A549 (cell line): Measurements from ENCODE around the gene EEFSEC. TPM values are rescaled to one million over a fixed set of nuclear protein-coding genes. Genes with fewer than 3 reads are reported as not detected.

ENCODE experiments used
- ATAC-seq, 2 experiments: fragments of 200-7000 bp in 1 of 2; fragments of >200 bp in 1 of 2; cut with Nextera tagmentation in 1 of 2; cut with Tn5 transposase in 1 of 2; 3 replicates each; pipeline versions ENCODE4 v1.8.0 to v1.9.1; 2018 to 2020; ENCODE audit warnings: mild to moderate bottlenecking in 1 of 2, moderate library complexity in 1 of 2
- CTCF ChIA-PET: fragments of 300-600 bp; sonication (Branson Sonifier 250); formaldehyde crosslinking; extraction: SDS; loops from one replicate; lab custom pipeline; 2021; ENCODE audit warnings: antibody characterized with exemption, inconsistent platforms; lab: Yijun Ruan, JAX
- POLR2A ChIA-PET: fragments of 350-600 bp; formaldehyde crosslinking; extraction: SDS; loops from one replicate; lab custom pipeline; 2021; ENCODE audit warnings: antibody characterized with exemption, inconsistent platforms; lab: Yijun Ruan, JAX
- DNase-seq, 2 experiments: peaks; one replicate each; pipeline versions ENCODE4 v3.0.0 to v3.0.0-alpha.2; 2011 to 2016; ENCODE audit warnings: low read depth in 1 of 2, low spot score in 1 of 2
- FAIRE-seq: peaks from 2 replicates; lab custom pipeline; 2011; peaks lifted over from hg19 to GRCh38; lab: Jason Lieb, UNC
- H3K27ac ChIP-seq, 2 experiments: fragments of >200 bp; sonication (Bioruptor Twin); formaldehyde crosslinking; 3 replicates each; pipeline ENCODE4 v1.5.1; 2016 to 2017
- H3K4me1 ChIP-seq: fragments of >200 bp; sonication (Bioruptor Twin); formaldehyde crosslinking; 3 replicates; pipeline ENCODE4 v1.6.1; 2016
- H3K4me2 ChIP-seq: fragments of >200 bp; sonication (Bioruptor Twin); formaldehyde crosslinking; 3 replicates; pipeline ENCODE4 v1.6.1; 2016
- H3K4me3 ChIP-seq: fragments of >200 bp; sonication (Bioruptor Twin); formaldehyde crosslinking; 3 replicates; pipeline ENCODE4 v1.5.1; 2016
- H3K9me3 ChIP-seq: fragments of >200 bp; sonication (Bioruptor Twin); formaldehyde crosslinking; 3 replicates; pipeline ENCODE4 v1.6.1; 2016
- CHD2 ChIP-seq: fragments of 150-350 bp; IDR thresholded peaks from 2 replicates; pipeline ENCODE4 v1.6.1; 2014; ENCODE audit warnings: low read length; ENCODE audit not compliant: partially characterized antibody
- EHMT2 ChIP-seq: fragments of 200-600 bp; sonication (generic); IDR thresholded peaks from 2 replicates; pipeline ENCODE4 v1.6.1; 2016; ENCODE audit warnings: antibody characterized with exemption, low read depth, mild to moderate bottlenecking, moderate library complexity
- EP300 ChIP-seq, 2 experiments: fragments of >200 bp; sonication (Bioruptor Twin); formaldehyde crosslinking; IDR thresholded peaks; 2 replicates in 1 of 2; 3 replicates in 1 of 2; pipeline ENCODE4 v1.6.1; 2016 to 2017
- ESRRA ChIP-seq: fragments of 150-350 bp; IDR thresholded peaks from 2 replicates; pipeline ENCODE4 v1.6.1; 2014; ENCODE audit warnings: mild to moderate bottlenecking, low read length, borderline replicate concordance
- FOSL2 ChIP-seq, 2 experiments: fragments of 450-650 bp in 1 of 2; fragments of >200 bp in 1 of 2; sonication (Bioruptor Twin) in 1 of 2; formaldehyde crosslinking; IDR thresholded peaks; 2 replicates each; pipeline versions ENCODE4 v1.5.0 to v1.6.1; 2016 to 2020; ENCODE audit warnings: mild to moderate bottlenecking in 1 of 2, moderate library complexity in 1 of 2
- HOXA7 ChIP-seq: fragments of 250-450 bp; sonication (Bioruptor Pico); IDR thresholded peaks from 2 replicates; pipeline ENCODE4 v1.5.0; 2020; ENCODE audit warnings: mild to moderate bottlenecking, moderate library complexity
- HOXB13 ChIP-seq: fragments of 250-450 bp; sonication (Bioruptor Pico); IDR thresholded peaks from 2 replicates; pipeline ENCODE4 v1.5.0; 2020; ENCODE audit warnings: low read depth, mild to moderate bottlenecking, moderate library complexity
- HOXB5 ChIP-seq: fragments of 250-450 bp; sonication (Bioruptor Pico); IDR thresholded peaks from 2 replicates; pipeline ENCODE4 v1.5.0; 2020; ENCODE audit warnings: mild to moderate bottlenecking, moderate library complexity
- JUNB ChIP-seq: fragments of >200 bp; sonication (Bioruptor Twin); formaldehyde crosslinking; IDR thresholded peaks from 2 replicates; pipeline ENCODE4 v1.6.1; 2016
- KDM1A ChIP-seq: fragments of 200-600 bp; sonication (generic); IDR thresholded peaks from 2 replicates; pipeline ENCODE4 v1.6.1; 2016; ENCODE audit warnings: low read depth, mild to moderate bottlenecking
- KDM5A ChIP-seq: fragments of 200-600 bp; sonication (generic); IDR thresholded peaks from 2 replicates; pipeline ENCODE4 v1.6.1; 2016; ENCODE audit warnings: antibody characterized with exemption, mild to moderate bottlenecking
- MAFK ChIP-seq: fragments of 450-650 bp; IDR thresholded peaks from 2 replicates; pipeline ENCODE4 v1.6.1; 2014; ENCODE audit not compliant: partially characterized antibody
- PHF8 ChIP-seq: fragments of 200-600 bp; sonication (generic); IDR thresholded peaks from 2 replicates; pipeline ENCODE4 v1.6.1; 2016; ENCODE audit warnings: low read depth, mild to moderate bottlenecking, antibody characterized with exemption, moderate library complexity, borderline replicate concordance
- RAD21 ChIP-seq, 2 experiments: fragments of >200 bp in 1 of 2; sonication (Bioruptor Twin) in 1 of 2; formaldehyde crosslinking in 1 of 2; IDR thresholded peaks in 1 of 2; conservative IDR thresholded peaks in 1 of 2; 2 replicates in 1 of 2; 3 replicates in 1 of 2; pipeline ENCODE4 v1.6.1; 2012 to 2018; ENCODE audit warnings: inconsistent platforms in 1 of 2
- SMC3 ChIP-seq: fragments of >200 bp; sonication (Bioruptor Twin); formaldehyde crosslinking; IDR thresholded peaks from 3 replicates; pipeline ENCODE4 v1.6.1; 2018; ENCODE audit warnings: inconsistent platforms
- SREBF2 ChIP-seq: fragments of 450-650 bp; IDR thresholded peaks from 2 replicates; pipeline ENCODE4 v1.6.1; 2014; ENCODE audit warnings: mild to moderate bottlenecking, moderate library complexity
- TFCP2L1 ChIP-seq: fragments of 250-450 bp; sonication (Bioruptor Pico); IDR thresholded peaks from 2 replicates; pipeline ENCODE4 v1.5.0; 2021; ENCODE audit warnings: mild to moderate bottlenecking
- ZSCAN20 ChIP-seq: fragments of 250-450 bp; sonication (Bioruptor Pico); IDR thresholded peaks from 2 replicates; pipeline ENCODE4 v1.8.0; 2022; ENCODE audit warnings: mild to moderate bottlenecking, moderate library complexity
- WGBS: methylation state at CpG from one replicate; pipeline ENCODE4 v1.1.6; 2017; ENCODE audit errors: missing lambda C conversion rate; 5-methylcytosine and 5-hydroxymethylcytosine counted together
- polyA plus RNA-seq, 4 experiments: library from polyadenylated mRNA; depleted of rRNA in 3 of 4; stranded (reverse); fragments of >200 nt; fragmentation: RNase III in 1 of 4; extraction: RNeasy Plus Mini Kit Qiagen cat#74134 plus additional on column Dnase treatment in 1 of 4; gene quantifications; 2 replicates in 3 of 4; 3 replicates in 1 of 4; pipeline ENCODE4 v1.2.3, GENCODE V29; 2011 to 2017
- TF ChIP-seq, protein P1 (sequence below): fragments of 150-350 bp; IDR thresholded peaks from 2 replicates; pipeline ENCODE4 v1.6.1; 2014; ENCODE audit warnings: low read depth, mild to moderate bottlenecking, low read length
- TF ChIP-seq, protein P2 (sequence below): fragments of 450-650 bp; IDR thresholded peaks from 2 replicates; pipeline ENCODE4 v1.6.1; 2014; ENCODE audit warnings: antibody characterized with exemption
- TF ChIP-seq, protein P3 (sequence below): fragments of >200 bp; sonication (Bioruptor Twin); formaldehyde crosslinking; IDR thresholded peaks from 2 replicates; pipeline ENCODE4 v1.6.1; 2016
- TF ChIP-seq, protein P4 (sequence below): fragments of >200 bp; sonication (Bioruptor Twin); formaldehyde crosslinking; IDR thresholded peaks from 3 replicates; pipeline ENCODE4 v1.6.1; 2016
- TF ChIP-seq, protein P5 (sequence below): IDR thresholded peaks from 2 replicates; pipeline ENCODE4 v1.6.1; 2012
- TF ChIP-seq, protein P6 (sequence below): fragments of 250-450 bp; sonication (Bioruptor Pico); IDR thresholded peaks from 2 replicates; pipeline ENCODE4 v1.5.0; 2020; ENCODE audit warnings: low read depth, mild to moderate bottlenecking, moderate library complexity

EEFSEC gene
- polyA plus RNA-seq, 2 of the 4 experiments (the other 2 are of a cell fraction) = 6.9 to 7.3 TPM

DNA sequence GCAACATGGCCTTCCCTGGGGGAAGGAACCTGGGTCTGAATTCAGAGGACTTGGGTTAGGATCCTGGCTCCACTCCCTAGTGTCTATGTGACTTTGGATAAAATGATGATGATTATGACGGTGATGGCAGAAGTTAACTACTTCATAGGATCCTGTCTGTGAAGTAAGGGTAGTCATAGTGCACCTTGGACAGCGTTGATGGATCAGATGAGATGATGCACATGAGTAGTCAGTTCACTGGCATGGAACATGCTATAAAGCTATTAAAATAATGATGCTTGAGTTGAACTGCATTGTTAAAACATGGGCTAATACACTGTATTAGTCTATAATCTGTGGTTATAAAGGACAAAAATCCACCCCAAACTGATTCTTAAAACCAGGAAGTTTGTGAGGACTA lies 62.0 kb downstream of the EEFSEC start:
- POLR2A ChIA-PET = interaction anchor here (0.6 kb wide), 1 partner anchor 140 kb away, joined by 3 read pairs; no protein-coding TSS in a partner anchor
- 100% methylated on average over 2 of the region's 2 CpGs for WGBS
- DNase-seq (no peak), ATAC-seq (no peak), FAIRE-seq (no peak)
- no peak overlapping the region for H3K4me3 ChIP-seq
- no peak overlapping the region; a peak in 1 of 6 replicates for H3K27ac ChIP-seq
- H3K9me3 ChIP-seq = no peaks in the 10 kb centered on the region
- no peak overlapping the region for H3K4me2 ChIP-seq
- TF ChIP-seq SMC3 (no peak), HOXB5 (CRISPR knock-in tag) (no peak), ZSCAN20 (CRISPR knock-in tag) (no peak), PHF8 (no peak), ESRRA (no peak), JUNB (no peak), HOXA7 (CRISPR knock-in tag) (no peak)
- TF ChIP-seq, protein P1, sequence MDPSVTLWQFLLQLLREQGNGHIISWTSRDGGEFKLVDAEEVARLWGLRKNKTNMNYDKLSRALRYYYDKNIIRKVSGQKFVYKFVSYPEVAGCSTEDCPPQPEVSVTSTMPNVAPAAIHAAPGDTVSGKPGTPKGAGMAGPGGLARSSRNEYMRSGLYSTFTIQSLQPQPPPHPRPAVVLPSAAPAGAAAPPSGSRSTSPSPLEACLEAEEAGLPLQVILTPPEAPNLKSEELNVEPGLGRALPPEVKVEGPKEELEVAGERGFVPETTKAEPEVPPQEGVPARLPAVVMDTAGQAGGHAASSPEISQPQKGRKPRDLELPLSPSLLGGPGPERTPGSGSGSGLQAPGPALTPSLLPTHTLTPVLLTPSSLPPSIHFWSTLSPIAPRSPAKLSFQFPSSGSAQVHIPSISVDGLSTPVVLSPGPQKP = no peak
- H3K4me1 ChIP-seq = peaks cover 13% of the 10 kb centered on the region; the same call in 2 of the 3 replicates
- CTCF ChIA-PET = interaction anchor here (2.9 kb wide), 1 partner anchor 11 kb away, joined by 12 read pairs; no protein-coding TSS in a partner anchor

DNA sequence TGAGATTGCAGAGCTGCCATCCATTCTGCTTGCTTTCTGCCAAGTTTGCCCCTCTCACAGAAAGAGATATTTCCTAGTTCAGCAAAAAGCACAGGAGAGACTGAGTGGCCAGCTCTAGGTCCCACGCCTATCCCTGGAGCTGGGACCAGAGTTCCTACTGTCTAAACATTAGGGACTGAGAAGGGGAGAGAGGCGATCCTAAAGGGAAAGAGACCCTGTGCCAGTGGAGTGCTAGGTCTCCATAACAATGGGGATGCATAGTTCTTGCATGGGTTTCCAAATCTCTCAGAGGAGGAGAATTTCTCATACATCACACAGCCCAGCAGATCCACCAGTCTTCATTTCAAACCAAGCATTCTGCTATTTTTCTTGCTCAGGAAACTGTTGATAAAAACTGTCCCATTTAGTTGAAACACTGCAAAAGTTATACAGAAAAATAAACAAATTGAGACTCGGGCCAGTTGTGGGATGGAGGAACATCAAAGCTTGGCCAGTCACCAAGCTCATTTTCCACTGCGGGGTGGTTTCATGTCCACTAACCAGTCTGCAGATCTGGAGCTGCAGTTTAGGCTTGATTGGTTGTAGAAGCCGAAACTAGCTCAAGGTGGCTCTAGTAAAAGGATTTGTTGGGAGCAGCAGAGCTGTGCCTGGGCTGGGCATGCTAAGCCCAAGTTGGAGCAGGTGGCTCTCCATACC lies 62.7 kb downstream of the EEFSEC start:
- no peak for ATAC-seq
- Histone ChIP-seq H3K4me3 (no peak overlapping the region), H3K4me2 (no peak overlapping the region), H3K9me3 (no peaks in the 10 kb centered on the region), H3K27ac (no peak overlapping the region; a peak in 1 of 6 replicates), H3K4me1 (peaks cover 13% of the 10 kb centered on the region; the same call in 2 of the 3 replicates)
- ChIA-PET POLR2A (interaction anchor here (0.6 kb wide), 1 partner anchor 141 kb away, joined by 3 read pairs; no protein-coding TSS in a partner anchor), CTCF (interaction anchor here (2.9 kb wide), 1 partner anchor 10 kb away, joined by 12 read pairs; no protein-coding TSS in a partner anchor)
- DNase-seq = no peak
- WGBS = 90% methylated on average over 4 of the region's 5 CpGs
- TF ChIP-seq CHD2 (no peak), KDM5A (no peak), KDM1A (no peak), EHMT2 (no peak), TFCP2L1 (no peak), JUNB (no peak)
- TF ChIP-seq, protein P2, sequence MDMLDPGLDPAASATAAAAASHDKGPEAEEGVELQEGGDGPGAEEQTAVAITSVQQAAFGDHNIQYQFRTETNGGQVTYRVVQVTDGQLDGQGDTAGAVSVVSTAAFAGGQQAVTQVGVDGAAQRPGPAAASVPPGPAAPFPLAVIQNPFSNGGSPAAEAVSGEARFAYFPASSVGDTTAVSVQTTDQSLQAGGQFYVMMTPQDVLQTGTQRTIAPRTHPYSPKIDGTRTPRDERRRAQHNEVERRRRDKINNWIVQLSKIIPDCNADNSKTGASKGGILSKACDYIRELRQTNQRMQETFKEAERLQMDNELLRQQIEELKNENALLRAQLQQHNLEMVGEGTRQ = no peak
- TF ChIP-seq, protein P3, sequence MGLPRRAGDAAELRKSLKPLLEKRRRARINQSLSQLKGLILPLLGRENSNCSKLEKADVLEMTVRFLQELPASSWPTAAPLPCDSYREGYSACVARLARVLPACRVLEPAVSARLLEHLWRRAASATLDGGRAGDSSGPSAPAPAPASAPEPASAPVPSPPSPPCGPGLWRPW = no peak
- TF ChIP-seq, protein P4, sequence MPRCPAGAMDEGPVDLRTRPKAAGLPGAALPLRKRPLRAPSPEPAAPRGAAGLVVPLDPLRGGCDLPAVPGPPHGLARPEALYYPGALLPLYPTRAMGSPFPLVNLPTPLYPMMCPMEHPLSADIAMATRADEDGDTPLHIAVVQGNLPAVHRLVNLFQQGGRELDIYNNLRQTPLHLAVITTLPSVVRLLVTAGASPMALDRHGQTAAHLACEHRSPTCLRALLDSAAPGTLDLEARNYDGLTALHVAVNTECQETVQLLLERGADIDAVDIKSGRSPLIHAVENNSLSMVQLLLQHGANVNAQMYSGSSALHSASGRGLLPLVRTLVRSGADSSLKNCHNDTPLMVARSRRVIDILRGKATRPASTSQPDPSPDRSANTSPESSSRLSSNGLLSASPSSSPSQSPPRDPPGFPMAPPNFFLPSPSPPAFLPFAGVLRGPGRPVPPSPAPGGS = no peak
- no peak for FAIRE-seq

DNA sequence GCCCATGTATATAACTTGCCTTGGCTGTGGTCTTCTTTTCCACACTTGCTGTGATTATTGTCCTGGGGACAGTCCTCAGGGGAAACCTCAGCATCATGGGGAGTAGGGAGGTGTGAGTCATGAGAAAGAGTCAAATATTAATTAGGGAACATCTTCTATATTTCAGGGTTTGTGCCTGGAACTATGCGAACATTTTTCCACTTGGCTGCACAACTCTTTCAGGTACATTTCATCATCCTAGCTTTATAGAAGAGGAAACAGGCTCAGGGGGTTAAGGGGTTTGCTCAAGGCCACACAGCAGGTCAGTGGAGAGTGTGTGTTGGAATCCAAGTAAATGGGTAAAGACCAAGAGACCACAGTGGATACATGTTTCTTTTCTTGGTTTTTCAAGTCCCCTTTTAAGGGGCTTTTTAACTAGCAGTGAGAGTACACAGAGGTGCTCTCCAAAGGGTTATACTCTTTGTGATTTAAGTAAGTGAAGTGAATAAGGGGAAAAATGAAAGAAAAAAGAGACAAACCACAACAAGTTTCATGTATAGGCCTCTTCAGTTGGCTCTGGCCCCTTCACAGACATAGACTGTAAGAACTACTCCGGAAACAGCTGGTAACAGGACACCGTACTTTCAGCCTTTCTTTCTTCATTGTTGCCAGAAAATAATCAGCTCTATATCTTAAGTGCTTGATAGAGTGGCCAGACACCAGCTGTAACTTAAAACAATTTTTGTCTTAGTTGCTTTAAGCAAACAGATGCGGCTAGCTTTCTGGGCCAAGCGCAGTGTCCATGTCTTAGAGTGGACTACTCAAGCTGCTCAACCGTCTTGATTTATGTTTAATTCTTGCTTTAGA lies 64.6 kb downstream of the EEFSEC start:
- WGBS = 90% methylated on average over 6 of the region's 6 CpGs
- H3K27ac ChIP-seq = peak overlapping the region; percentile 68 to 79; a peak in 5 of 6 replicates
- H3K9me3 ChIP-seq = peaks cover 9% of the 10 kb centered on the region; the same call in 2 of the 3 replicates
- ATAC-seq (peak in 1 of 2 experiments; percentile 50; a peak in 1 of 6 replicates), FAIRE-seq (no peak), DNase-seq (no peak)
- CTCF ChIA-PET = no interaction called here
- H3K4me1 ChIP-seq = peaks cover 13% of the 10 kb centered on the region; the same call in 2 of the 3 replicates
- peak overlapping the region; percentile 40 for H3K4me2 ChIP-seq
- POLR2A ChIA-PET = no interaction called here
- TF ChIP-seq, protein P5, sequence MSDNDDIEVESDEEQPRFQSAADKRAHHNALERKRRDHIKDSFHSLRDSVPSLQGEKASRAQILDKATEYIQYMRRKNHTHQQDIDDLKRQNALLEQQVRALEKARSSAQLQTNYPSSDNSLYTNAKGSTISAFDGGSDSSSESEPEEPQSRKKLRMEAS = no peak
- no peak for TF ChIP-seq TFCP2L1
- no peak for TF ChIP-seq HOXB13 (CRISPR knock-in tag)
- no peak for TF ChIP-seq EP300 (IDR thresholded peaks at IDR 0.05)
- TF ChIP-seq JUNB = no peak
- TF ChIP-seq KDM1A = no peak
- TF ChIP-seq SREBF2 = no peak
- TF ChIP-seq, protein P6, sequence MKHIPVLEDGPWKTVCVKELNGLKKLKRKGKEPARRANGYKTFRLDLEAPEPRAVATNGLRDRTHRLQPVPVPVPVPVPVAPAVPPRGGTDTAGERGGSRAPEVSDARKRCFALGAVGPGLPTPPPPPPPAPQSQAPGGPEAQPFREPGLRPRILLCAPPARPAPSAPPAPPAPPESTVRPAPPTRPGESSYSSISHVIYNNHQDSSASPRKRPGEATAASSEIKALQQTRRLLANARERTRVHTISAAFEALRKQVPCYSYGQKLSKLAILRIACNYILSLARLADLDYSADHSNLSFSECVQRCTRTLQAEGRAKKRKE (CRISPR knock-in tag) = no peak
- TF ChIP-seq FOSL2 (IDR thresholded peaks at IDR 0.05) = no peak
- TF ChIP-seq FOSL2 (CRISPR knock-in tag; IDR thresholded peaks at IDR 0.05) = no peak
- TF ChIP-seq RAD21 (conservative IDR thresholded peaks at IDR 0.05 in 1 of 2, IDR thresholded peaks at IDR 0.05 in 1 of 2) = no peak
- no peak for TF ChIP-seq MAFK
- no peak overlapping the region for H3K4me3 ChIP-seq
